Retinal pigment epithelial cell (primary cell): ENCODE data around the gene FLT3.
"Not testable (repeated sequence)": the region's sequence is repeated elsewhere in the genome, so short reads cannot be mapped to it uniquely, and the experiment has no call there.

Source experiments
- DNase-seq: peaks from one replicate; pipeline ENCODE4 v3.0.0-alpha.2; 2010; ENCODE audit warnings: low read depth
- H3K4me3 ChIP-seq: 2 replicates; pipeline ENCODE4 v1.5.1; 2011; ENCODE audit warnings: mild to moderate bottlenecking, low read length, control low read depth, moderate library complexity
- TF ChIP-seq, protein P1 (sequence below): conservative IDR thresholded peaks from 2 replicates; pipeline ENCODE4 v1.5.1; 2011; ENCODE audit warnings: low read depth, low read length, control low read depth, inconsistent platforms

FLT3 gene

DNA sequence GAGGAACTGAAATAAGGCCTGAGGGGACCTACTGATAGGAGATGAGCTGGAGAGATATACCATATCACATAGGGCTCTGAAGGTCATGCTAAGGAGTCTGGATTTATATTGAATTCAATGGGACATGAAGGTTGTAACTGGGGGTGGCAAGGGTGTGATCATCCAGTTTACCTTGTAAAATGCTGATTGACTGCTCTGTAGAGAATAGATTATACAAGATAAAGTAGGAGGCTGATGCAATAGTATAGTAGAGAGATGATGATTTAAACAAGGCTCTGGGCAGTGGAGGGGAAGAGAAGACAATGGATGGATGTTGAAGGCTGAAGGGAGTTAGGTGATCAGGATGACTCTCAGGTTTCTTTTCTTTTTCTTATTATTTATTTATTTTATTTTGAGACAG lies 19.9 kb upstream of the FLT3 start:
- TF ChIP-seq, protein P1, sequence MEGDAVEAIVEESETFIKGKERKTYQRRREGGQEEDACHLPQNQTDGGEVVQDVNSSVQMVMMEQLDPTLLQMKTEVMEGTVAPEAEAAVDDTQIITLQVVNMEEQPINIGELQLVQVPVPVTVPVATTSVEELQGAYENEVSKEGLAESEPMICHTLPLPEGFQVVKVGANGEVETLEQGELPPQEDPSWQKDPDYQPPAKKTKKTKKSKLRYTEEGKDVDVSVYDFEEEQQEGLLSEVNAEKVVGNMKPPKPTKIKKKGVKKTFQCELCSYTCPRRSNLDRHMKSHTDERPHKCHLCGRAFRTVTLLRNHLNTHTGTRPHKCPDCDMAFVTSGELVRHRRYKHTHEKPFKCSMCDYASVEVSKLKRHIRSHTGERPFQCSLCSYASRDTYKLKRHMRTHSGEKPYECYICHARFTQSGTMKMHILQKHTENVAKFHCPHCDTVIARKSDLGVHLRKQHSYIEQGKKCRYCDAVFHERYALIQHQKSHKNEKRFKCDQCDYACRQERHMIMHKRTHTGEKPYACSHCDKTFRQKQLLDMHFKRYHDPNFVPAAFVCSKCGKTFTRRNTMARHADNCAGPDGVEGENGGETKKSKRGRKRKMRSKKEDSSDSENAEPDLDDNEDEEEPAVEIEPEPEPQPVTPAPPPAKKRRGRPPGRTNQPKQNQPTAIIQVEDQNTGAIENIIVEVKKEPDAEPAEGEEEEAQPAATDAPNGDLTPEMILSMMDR = no peak
- H3K4me3 ChIP-seq = no peak overlapping the region
- no peak for DNase-seq

DNA sequence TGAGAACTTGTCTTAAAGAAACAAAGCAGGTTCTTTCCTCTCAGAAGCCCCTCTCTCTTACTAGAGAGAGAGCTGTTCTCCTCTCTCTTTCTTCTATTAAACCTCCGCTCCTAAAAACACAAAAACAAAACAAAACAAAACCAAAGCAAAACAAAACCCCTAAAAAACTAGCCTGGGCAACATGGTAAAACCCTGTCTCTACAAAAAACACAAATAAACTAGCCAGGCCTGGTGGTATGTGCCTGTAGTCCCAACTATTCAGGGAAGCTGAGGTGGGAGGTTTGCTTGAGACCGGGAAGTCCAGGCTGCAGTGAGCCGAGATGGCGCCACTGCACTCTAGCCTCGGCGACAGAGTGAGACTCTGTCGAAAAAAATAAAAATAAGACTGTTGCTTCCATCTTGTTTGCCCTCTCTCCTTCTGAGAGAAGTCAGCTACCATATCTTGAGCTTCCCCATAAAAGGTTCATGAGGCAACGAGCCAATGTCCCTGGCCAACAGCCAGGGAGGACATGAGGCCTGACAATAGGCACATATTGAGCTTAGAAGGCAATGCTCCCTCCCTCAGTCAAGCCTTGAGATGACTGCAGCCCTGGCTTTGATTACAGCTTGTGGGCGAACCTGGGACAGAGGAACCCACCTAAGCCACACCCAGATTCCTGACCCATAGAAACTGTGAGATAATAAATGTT lies 17.5 kb upstream of the FLT3 start:
- H3K4me3 ChIP-seq = no peak overlapping the region
- TF ChIP-seq, protein P1 = no peak
- no peak for DNase-seq

DNA sequence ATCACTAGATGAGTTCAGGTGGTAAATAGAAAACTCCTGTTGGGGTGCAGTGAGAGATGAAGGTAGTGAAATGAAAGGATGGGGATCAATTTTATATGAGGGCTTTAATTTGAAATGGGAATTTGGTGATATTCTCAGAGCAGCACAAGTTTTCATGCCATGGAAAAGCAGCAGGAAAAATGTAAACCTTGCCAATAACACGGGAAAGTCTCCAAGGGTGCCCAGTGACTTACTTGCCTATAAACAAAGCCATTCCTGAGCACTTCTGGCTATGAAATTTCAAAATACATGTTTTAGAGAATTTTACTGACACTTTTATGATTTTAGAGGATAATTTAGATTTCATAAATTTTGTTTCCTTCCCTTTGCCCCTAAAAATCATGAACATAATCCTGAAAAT lies 16.4 kb upstream of the FLT3 start:
- TF ChIP-seq, protein P1 = no peak
- no peak for DNase-seq
- H3K4me3 ChIP-seq = no peak overlapping the region

DNA sequence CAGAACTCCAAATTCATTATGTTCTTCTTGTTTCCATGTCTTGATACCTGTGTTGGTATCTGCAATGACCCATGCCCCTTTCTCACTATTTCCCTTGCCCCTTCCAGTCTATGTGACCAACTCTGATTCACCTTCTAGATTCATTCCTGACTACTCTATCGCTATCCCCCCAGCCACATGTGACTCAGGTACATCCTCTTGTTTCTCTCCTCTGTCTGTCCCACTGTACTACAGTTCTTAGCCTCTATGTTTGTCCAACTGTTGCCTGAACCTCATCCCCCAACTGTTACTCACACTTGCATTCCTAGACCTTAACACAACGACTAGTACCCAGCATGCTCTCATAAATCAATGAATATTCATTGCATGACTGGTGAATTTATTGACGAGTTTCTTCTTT lies 10.0 kb upstream of the FLT3 start:
- H3K4me3 ChIP-seq = no peak overlapping the region
- DNase-seq = no peak

DNA sequence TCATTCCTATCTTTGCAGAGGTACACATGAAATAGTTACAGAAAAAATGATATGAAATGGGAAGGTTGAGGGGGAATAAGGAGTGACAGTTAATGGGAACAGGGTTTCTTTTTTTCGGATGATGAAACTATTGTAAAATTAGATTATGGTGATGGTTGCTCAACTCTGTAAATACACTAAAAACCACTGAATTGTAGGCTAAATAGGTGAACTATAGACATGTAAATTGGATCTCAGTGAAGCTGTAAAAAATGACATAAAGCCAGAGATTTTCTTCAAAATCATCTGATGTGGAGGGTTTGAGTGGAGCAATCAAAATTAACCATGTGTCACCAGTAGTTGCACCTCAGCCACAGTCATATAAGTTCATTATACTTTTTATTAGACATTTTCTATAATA lies 6.6 kb upstream of the FLT3 start:
- DNase-seq = no peak

More for the DNA sequence above, 10.0 kb upstream of the FLT3 start:
- TF ChIP-seq, protein P1 = no peak

DNA sequence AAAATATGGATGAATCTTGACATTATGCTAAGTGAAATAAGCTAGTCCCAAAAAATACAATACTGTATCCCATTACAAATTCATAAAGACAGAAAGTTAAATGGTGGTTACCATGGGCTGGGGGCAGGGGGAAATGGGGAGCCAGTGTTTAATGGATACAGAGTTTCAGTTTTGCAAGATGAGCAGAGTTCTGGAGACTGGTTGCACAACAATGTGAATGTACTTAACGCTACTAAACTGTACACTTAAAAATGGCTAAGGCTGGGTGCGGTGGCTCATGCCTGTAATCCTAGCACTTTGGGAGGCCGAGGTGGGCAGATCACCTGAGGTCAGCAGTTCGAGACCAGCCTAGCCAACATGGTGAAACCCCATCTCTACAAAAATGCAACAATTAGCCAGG lies 1.5 kb upstream of the FLT3 start:
- not testable (repeated sequence) for DNase-seq, H3K4me3 ChIP-seq

More for the DNA sequence above, 6.6 kb upstream of the FLT3 start:
- H3K4me3 ChIP-seq = no peak overlapping the region
- TF ChIP-seq, protein P1 = no peak

DNA sequence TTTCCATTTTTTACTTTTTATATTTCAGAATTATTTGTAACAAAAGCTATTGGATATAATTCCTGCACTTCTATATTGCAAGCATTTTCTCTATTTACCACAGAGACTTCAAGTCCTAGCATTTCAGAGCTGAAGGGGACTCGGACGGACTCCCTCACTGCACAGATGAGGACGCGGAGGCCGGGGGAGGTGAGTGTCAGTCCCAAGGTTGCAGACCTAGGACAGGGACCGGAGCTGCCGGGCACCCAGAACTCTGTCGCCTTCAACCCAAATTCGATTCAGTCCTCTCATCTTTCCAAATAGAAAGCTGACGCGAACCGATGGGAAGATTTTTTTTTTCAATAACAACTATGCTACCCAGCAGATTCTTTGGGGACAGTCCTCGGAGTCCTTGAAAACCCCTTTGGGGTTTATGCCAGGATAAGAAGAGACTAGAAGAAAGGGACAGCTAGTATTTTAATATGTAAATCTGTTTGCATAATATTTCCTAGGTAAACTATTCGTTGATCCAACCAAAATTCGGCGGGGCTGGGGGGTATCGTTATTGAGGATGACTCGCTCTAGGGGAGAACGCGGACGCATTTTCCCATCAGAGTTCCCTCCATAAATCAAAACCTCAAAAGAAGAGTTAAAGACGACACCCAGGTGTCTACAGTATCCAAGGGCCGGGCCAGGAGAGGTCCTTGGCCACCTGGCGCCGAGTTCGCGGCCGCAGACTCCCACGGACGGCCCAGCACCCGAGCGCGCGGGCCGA lies 803 bp downstream of the FLT3 start:
- TF ChIP-seq, protein P1 = no peak
- DNase-seq = no peak
- peak overlapping the region; percentile 37 for H3K4me3 ChIP-seq
